Body of pancreas (tissue), 4 donors: ENCODE data around the gene ANKRD17.

Experiments
- POLR2A ChIP-seq, 3 donors: fragments of 450-650 bp; IDR thresholded peaks; one replicate each; pipeline ENCODE4 v1.6.1; 2016; ENCODE audit warnings: antibody characterized with exemption in 3 of 3, mild to moderate bottlenecking in 2 of 3
- TF ChIP-seq, protein P1 (sequence below), 7 experiments: fragments of 450-650 bp in 4 of 7; fragments of 200-600 bp in 3 of 7; sonication (generic) in 3 of 7; IDR thresholded peaks; one replicate each; pipeline ENCODE4 v1.5.1; 2016 to 2019; ENCODE audit warnings: antibody characterized with exemption in 7 of 7

DNA sequence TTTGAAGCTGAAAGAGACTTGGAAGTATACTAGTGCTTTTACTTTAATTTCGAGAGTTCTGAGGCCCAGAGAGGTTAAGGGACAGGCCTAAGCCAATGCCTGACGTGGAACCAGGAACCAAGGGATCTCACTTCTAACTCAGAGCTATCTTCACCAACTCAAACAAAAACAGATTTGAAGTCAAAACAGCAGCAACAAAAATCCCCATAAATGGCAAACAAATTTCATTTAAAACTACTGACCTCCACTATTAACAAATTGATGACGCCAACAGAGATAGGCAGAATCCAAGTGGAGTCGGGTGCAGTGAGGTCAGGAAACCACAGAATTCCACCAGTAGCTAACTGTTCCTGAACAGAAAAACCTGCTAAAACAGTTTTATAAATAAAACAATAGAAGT is 194.1 kb downstream of the ANKRD17 start:
- TF ChIP-seq, protein P1, sequence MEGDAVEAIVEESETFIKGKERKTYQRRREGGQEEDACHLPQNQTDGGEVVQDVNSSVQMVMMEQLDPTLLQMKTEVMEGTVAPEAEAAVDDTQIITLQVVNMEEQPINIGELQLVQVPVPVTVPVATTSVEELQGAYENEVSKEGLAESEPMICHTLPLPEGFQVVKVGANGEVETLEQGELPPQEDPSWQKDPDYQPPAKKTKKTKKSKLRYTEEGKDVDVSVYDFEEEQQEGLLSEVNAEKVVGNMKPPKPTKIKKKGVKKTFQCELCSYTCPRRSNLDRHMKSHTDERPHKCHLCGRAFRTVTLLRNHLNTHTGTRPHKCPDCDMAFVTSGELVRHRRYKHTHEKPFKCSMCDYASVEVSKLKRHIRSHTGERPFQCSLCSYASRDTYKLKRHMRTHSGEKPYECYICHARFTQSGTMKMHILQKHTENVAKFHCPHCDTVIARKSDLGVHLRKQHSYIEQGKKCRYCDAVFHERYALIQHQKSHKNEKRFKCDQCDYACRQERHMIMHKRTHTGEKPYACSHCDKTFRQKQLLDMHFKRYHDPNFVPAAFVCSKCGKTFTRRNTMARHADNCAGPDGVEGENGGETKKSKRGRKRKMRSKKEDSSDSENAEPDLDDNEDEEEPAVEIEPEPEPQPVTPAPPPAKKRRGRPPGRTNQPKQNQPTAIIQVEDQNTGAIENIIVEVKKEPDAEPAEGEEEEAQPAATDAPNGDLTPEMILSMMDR (IDR thresholded peaks at IDR 0.05): no peak
- no peak for TF ChIP-seq POLR2A (IDR thresholded peaks at IDR 0.05)
